DMS79 (cell line): Measurements from ENCODE around the gene ASCL1.

Experiments
- DNase-seq: peaks from one replicate; lab custom pipeline; 2025; lab: John Stamatoyannopoulos, UW

Gene ASCL1

DNA sequence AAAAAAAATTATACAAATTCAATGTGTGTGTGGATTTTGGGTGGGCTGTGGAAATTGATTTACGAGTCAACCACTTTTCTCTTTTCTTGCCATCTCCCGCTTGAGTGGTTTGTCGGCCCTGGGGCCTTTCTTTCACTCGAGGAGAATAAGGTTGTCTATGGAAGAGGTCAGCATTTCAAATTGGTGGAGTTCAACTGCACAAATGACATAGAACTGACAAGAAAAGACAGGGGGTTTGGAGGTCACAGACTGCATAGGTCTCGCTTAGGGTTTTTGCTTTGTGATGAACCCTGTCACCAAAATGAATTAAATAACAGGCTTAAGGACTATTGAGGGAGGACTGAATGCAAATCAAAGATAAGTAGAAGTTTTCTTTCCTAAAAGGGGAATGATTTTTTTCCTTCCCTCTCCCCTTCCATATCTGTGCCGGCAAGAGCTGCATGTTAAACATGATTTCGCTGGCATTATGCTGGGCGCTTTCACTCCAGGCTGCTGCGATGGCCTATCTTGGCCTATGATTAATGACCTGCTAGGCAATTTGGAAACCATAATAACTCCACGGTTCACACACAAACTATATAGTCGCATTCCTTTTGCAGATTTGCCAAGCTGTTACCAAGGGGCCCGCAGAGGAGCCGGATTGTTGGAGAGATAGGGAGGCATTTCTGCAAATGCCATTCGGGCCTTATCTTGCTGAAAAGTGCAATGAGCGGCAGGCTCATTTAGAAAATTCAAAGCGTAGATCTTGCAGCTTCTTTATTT, 20.7 kb downstream of the ASCL1 start:
- DNase-seq = no peak

- DNase-seq = no peak
These were observed 22.9 kb downstream of the ASCL1 start for GRCh38 chr12:102980350-102980749.

- DNase-seq = no peak
These were observed 32.9 kb downstream of the ASCL1 start for GRCh38 chr12:102990419-102990818.

DNA sequence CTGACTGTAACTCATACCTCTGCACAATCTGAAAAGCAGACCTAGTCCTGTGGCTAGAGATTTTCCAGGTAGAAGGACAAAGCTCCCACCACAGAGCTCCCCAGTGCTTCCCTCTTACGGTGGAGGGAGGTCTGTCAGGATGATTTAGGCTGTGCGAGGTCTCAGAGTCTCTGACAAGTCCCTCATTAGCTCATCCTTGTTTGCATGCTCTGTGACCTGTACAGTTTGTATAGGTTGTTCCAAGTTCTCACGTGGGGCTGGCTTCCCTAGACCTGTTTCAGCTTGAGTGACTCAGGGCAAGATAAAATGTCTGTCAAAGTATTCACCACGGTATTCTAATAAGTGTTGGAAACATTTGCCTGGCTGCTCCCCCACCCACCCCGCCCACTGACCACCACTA, 34.8 kb downstream of the ASCL1 start:
- DNase-seq = no peak

DNA sequence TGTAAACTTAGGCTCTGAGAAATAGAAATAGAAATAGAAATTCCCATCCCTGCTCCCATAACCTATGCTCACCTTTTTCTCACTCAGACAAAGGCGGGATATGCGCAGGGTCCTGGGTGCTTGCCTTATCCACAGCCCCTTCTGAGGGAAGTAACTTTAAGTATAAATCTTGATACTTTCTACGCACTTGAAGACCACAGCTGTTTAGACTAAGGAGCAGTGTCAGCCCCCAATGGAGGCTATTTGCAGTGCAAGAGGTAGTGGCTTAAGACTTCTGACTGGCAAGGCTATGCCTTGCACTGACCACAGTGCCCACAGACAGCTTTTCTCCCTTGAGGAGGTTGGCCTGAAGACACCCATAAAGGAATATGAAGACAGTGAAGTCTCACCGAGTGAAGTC, 35.2 kb downstream of the ASCL1 start:
- DNase-seq = no peak

GRCh38 chr12:102993537-102993936, 36.1 kb downstream of the ASCL1 start:
- DNase-seq = no peak

DNA sequence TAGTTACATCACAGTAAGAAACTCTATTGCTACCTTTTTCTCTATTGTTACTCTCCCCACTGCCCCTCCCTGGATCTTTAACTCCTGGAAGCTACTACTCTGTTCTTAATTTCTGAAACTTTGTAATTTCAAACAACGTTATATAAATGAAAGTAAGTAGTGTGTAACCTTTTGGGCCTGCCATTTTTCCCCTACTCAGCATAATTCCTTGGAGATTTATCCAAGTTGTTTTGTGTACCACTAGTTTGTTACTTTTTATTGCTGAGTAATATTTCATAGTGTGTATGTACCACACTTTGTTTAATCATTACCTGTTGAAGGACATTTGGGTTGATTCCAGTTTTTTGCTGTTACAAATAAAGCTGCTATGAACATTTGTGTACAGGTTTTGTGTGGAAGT, 37.9 kb downstream of the ASCL1 start:
- no peak for DNase-seq
